ENCODE results near the gene OLFM4.
"Not testable (repeated sequence)": the region's sequence is repeated elsewhere in the genome, so short reads cannot be mapped to it uniquely, and the experiment has no call there.

OLFM4 gene

GRCh38 chr13:53028637-53029203 lies at the start of gene OLFM4:
Gene OLFM4, plus strand, starts transcription at chr13:53028813. Its CDS starts 24 bp downstream, at chr13:53028837.
- DNase-seq, result no peak

DNA sequence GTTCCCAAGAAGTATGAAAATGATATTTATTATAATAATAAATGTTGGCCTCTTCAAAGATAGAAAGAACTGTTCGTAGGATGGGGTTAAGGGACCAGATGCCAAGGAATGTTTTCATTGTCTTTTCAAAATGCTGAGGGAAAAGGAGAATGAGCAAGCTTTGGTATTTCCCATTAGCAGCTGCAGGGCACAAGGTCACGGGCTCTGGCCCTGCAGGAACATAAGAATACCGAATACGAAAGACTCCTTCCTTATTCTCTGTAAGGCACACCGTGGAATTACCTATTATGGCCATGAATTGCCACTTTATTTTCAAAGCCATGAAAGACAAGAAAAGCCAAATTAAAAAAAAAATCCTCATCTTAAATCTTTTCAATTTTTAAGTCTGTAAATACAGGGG lies 49.6 kb upstream of the OLFM4 start:
- no peak for DNase-seq

DNA sequence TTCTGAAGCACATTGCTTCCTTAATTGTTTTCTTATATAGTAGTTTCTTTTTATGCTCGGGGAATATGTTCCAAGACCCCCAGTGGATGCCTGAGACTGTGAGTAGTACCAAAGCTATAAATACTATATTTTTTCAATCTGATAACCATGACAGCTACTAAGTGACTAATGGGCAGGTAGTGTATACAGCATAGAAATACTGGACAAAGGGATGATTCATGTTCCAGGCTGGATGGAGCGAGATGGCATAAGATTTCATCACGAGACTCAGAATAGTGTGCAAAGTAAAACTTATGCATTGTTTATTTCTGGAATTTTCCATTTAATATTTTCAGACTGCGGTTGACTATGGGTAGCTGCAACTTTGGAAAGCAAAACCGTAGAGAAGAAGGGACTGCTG lies 47.9 kb upstream of the OLFM4 start:
- no peak for DNase-seq

- no peak for DNase-seq
Observed at GRCh38 chr13:52983836-52984235, 44.8 kb upstream of the OLFM4 start.

DNA sequence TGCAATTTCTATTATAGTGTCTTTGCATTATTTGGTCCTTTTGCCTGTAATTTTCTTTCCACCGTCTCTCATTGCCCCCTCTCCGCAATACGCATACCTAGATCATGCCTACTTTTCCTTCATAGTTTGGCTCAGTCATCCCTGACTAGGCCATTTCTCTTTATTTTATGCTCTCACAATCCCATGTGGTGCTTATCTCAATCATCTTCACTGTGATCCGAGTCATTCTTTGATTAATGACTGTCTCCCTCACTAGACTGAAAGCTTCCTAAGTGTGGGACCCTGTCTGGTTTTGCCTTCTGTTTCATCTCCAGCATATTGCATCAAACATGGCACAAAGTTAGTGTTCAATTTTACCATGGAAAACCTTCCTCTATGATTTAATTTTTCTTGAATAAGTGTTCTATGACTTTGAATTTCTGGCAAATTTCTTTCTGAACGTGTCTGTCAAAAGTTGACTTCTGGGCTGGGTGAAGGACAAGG lies 43.7 kb upstream of the OLFM4 start:
- DNase-seq, result no peak

DNA sequence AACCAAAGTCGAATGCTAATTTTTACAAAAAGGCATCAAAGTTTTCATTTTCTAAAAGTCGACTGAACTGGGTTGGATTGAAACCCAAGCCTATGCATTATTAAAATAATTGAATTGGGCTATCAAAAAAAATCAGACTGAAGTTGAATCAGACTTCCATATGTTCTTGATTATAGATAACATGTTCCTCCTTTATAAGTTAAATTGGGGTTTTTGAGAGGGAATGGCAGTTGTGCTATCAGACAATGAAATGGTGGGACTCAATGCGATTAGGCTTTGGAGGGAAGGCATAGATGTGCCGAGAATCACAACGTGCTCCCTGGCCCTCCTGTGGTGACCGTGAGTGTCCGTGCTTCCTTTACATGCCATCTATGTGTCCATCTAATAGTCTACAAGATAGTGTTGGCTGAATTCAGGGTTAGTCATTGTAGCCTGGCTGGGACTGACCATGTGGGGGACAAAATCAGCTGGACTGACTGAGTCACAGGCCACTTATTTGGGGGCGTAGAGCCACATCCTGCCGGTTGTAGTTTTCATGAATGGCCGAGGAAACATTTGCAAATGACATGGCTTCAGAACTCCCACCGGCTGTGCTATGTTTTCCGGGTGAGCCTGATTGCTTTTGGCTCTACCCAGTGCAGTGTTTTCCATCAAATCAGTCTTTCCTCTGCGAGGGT lies 37.1 kb upstream of the OLFM4 start:
- DNase-seq, result no peak

DNA sequence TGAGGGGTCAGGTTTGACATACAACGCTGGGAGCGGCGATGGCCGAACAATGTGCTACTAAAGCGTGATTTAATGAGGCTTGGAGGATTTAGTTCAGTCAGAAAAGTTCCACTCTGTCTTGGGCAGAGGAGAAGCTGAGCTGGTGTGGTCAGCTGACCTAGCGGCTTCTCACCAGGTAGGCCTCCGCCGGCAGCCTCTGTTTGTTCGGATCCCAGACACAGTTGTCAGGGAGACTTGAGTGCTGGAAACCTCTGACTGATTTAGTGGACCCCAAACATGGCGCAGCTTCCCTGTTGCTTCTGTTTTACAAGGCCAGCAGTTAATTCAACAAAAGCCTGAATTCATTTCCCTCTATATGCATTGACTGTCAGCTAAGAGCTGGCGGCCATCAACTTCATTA lies 36.5 kb upstream of the OLFM4 start:
- no peak for DNase-seq

DNA sequence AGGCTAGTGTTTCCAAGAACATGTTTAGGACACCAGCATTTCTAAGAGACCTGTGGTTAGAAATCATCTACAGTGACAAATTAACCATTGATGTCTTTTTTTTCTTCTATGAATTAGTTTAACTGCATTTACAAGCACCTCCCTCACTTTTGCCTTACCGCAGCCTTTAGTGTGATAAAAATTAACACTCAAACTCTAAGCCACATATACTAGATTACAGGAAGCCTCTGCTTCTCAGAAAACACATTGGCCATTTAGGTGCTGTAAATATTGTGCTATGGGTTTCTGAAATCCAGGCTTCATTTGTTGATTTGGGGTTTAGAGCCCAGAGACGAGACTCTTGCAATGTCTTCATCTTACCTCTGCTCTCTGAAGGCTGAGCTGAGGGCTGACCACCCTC lies 34.6 kb upstream of the OLFM4 start:
- no peak for DNase-seq

DNA sequence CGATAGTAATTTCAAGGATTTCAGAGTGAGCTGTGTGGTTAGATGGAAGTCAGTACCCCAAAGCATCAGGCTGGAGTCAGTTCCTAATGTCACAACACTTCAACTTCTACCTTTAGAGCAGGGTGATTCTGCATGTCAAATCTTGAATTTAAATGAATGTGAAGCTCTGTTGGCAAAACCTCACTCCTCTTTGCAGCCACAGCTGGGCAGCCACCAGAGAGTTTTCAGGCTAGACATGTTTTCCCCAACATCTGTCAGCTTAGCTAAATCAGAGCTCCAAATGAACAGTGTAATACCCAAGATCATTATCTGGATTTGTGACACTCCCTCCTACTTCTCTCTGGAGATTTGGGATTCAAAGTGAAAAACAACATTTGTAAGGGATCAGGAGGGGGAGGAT lies 33.7 kb upstream of the OLFM4 start:
- no peak for DNase-seq

- no peak for DNase-seq
Observed at GRCh38 chr13:52995946-52996345, 32.7 kb upstream of the OLFM4 start.

DNA sequence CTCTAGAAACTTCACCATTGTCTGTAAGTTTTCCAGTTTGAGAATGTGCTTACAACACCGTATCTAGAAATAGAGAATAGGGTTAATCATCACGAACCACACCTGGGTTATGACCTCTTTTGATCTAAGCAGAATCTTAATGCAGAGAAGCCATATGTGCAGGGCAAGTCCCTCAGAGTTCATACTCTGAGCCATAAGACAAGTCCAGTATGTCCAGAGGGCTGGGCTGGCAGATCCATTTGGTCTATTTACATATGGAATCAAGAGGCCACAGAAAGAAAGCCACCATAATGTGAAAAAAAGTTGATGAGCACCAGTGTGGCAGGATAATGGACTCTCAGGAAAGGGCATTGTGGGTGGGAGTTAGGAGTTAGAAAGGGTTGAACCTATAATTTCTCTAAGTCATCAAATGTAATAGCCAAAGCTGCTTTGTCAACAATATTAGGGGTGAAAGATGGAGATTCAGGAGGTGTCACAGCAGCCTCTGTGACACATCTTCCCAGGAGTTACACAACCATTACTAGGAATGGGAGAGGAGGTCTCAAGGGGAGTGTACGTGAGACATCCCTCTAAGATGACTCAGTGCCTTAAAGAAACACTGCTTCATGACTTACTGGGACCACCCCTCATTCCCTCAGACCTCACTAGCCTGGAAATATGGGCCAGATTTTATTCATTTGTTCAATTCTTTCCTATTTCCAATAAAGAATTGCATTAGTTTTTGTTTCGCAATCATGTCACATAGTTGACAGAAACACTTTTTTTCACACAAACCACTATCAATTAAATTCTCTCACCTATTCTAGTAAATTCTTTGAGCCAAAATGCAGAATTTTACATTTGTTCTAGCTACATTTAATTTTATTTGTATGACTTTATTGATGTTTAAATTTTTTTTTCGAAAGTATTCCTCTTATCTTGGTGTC lies 30.4 kb upstream of the OLFM4 start:
- DNase-seq, result no peak

GRCh38 chr13:52999093-52999696 lies 29.4 kb upstream of the OLFM4 start:
- no peak for DNase-seq

- no peak for DNase-seq
Observed at GRCh38 chr13:53001444-53002225, 27.0 kb upstream of the OLFM4 start.

GRCh38 chr13:53004573-53004972 lies 24.0 kb upstream of the OLFM4 start:
- DNase-seq, result no peak

- no peak for DNase-seq
Observed at GRCh38 chr13:53005626-53006025, 23.0 kb upstream of the OLFM4 start.

DNA sequence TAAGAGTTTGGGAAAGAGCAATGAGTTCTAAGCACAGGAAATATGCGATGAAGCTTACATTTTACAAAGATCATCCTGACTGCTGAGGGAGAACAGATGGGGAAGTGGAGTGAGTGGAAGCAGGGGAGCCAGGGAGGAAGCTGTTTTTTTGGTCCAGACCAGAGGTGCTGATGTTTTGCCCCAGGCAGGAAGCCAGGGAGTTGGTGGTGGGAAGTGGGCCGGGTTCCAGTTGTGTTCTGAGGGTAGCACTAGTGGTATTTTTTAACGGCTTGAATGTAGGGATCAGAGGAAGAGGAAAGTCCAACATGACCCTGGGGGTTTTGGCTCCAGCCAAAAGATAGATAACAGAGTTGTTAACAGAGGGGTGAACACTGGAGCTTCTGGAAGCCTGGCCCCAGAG lies 20.7 kb upstream of the OLFM4 start:
- DNase-seq, result no peak

- no peak for DNase-seq
Observed at GRCh38 chr13:53010374-53011105, 18.1 kb upstream of the OLFM4 start.

GRCh38 chr13:53012707-53013106 lies 15.9 kb upstream of the OLFM4 start:
- DNase-seq, result no peak

- no peak for DNase-seq
Observed at GRCh38 chr13:53013113-53013512, 15.5 kb upstream of the OLFM4 start.

GRCh38 chr13:53014018-53014417 lies 14.6 kb upstream of the OLFM4 start:
- DNase-seq, result not testable (repeated sequence)

DNA sequence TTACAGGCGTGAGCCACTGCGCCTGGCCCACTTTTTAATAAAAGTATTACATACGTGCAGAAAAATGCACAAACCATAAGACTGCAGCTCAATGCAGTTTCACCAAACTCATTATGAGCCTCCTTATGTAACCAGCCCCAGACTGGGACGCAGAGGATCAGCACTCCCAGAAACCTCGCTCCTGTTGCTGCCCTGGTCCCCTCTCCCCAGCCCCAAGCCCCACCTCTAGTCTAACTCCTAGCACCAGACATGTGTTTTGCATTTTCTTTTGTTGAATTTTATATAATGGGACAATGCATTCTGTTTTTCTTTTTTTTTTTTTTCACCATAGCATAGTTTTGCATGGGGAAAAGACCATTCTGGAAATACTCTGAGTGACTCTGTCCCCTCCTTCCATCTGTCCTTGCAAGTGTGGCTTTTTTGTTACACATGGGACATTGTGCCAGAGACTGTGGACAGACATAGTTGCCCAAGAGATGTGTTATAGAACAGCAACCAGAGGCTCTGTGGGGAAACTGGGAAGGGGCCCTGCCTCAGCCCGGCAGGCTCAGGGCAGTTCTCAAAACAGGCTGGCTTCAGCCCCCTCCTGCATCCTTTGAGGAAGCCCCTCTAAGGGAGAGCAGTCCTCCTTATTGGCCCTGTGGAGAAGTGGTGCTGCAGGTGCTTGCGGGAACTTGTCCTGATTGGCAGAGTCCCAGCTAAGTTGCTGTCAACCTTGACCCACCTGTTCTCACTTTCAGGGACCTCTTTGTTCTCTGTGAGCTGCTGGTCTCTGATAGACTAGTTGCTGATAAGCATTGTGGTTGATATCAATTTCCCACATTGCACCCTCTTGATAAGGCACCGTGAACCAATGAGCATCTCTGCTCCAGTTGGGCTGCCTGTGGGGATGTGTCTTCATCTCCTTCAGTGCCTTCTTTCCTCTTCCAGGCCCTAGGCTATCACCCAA lies 13.8 kb upstream of the OLFM4 start:
- DNase-seq, result no peak
